Kidney (tissue), 14 donors: ENCODE measurements around the gene SYCE1. TPM values are rescaled to one million over a fixed set of nuclear protein-coding genes. Genes with fewer than 3 reads are reported as not detected.

Experiments
- DNase-seq, 5 donors: peaks; one replicate each; pipeline ENCODE4 v3.0.0-alpha.2; 2013 to 2020
- FAIRE-seq: peaks from 2 replicates; lab custom pipeline; 2012; peaks lifted over from hg19 to GRCh38; lab: Jason Lieb, UNC
- H3K27ac ChIP-seq, 2 donors: one replicate each; pipeline ENCODE4 v1.7.0; 2013; ENCODE audit warnings: low read depth in 2 of 2, low read length in 2 of 2, inconsistent platforms in 1 of 2
- H3K27me3 ChIP-seq: one replicate; pipeline ENCODE4 v1.7.1; 2013; ENCODE audit warnings: low read length, inconsistent platforms; ENCODE audit not compliant: control insufficient read depth, insufficient read depth
- H3K36me3 ChIP-seq, 3 donors: one replicate each; pipeline versions ENCODE4 v1.7.0 to v1.7.1; 2013; ENCODE audit warnings: low read length in 3 of 3, control low read depth in 1 of 3, inconsistent platforms in 1 of 3; ENCODE audit not compliant: insufficient read depth in 3 of 3, control insufficient read depth in 2 of 3
- H3K4me1 ChIP-seq, 3 donors: one replicate each; pipeline versions ENCODE4 v1.7.0 to v1.7.1; 2013; ENCODE audit warnings: low read length in 3 of 3, inconsistent platforms in 1 of 3, low read depth in 1 of 3; ENCODE audit not compliant: control insufficient read depth in 2 of 3, insufficient read depth in 2 of 3
- H3K4me3 ChIP-seq, 3 donors: one replicate each; pipeline versions ENCODE4 v1.7.0 to v1.8.1; 2013; ENCODE audit warnings: low read length in 3 of 3, control low read depth in 1 of 3, inconsistent platforms in 1 of 3
- H3K9ac ChIP-seq, 3 donors: one replicate each; pipeline versions ENCODE4 v1.7.0 to v1.7.1; 2013; ENCODE audit warnings: low read length in 3 of 3, control low read depth in 1 of 3, inconsistent platforms in 1 of 3
- H3K9me3 ChIP-seq, 3 donors: one replicate each; pipeline versions ENCODE4 v1.7.0 to v1.7.1; 2013; ENCODE audit warnings: low read length in 3 of 3, control low read depth in 1 of 3, inconsistent platforms in 1 of 3; ENCODE audit not compliant: control insufficient read depth in 2 of 3, insufficient read depth in 1 of 3
- CTCF ChIP-seq: IDR thresholded peaks from 3 replicates; pipeline ENCODE4 v1.5.1; 2012; ENCODE audit warnings: mild to moderate bottlenecking, moderate library complexity, borderline replicate concordance; ENCODE audit not compliant: insufficient read depth; ENCODE audit errors: extremely low read depth
- intact Hi-C: fragments of 100-400 bp; cut with DNase I; formaldehyde crosslinking; loops from one replicate; pipeline ENCODE4 v1.11.1; 2022
- polyA plus RNA-seq: library from polyadenylated mRNA; stranded (reverse); fragments of 350-450 nt; fragmentation: Illumina TruSeq; extraction: RNeasy Lipid Tissue Mini Kit (QIAGEN cat#74804); gene quantifications from one replicate; pipeline ENCODE4 v1.2.3, GENCODE V29; 2014; ENCODE audit warnings: low read depth, low replicate concordance; ENCODE audit not compliant: insufficient read depth
- total RNA-seq: library from RNA; stranded (reverse); fragmentation: NEBNext Ultra II Directional; extraction: Animal tissue kit (Norgen Biotek cat#: 25700); gene quantifications from one replicate; pipeline ENCODE4 v1.2.1, GENCODE V29; 2021
- donor health status: control.
- donor health status: control.
- donor health status: control.
- donor health status: control.
- donor health status: control.
- donor health status: DM: yes; HTN: yes; CAD: no.
- donor health status: Normal renal cell carcinoma (clear cell type).

The SYCE1 gene
- total and polyA plus RNA-seq, 2 donors from 2014 or later = 1.2 to 1.4 TPM

- Histone ChIP-seq H3K27ac (no peak overlapping the region), H3K36me3 (no peaks in the 10 kb centered on the region), H3K27me3 (peaks cover 9% of the 10 kb centered on the region), H3K9ac (no peak overlapping the region), H3K9me3 (no peaks in the 10 kb centered on the region), H3K4me1 (no peaks in the 10 kb centered on the region), H3K4me3 (no peak overlapping the region)
- TF ChIP-seq CTCF = no peak
- FAIRE-seq = no peak
- DNase-seq = no peak
- intact Hi-C loops = no loop called here
Measured at GRCh38 chr10:133532871-133533270, 32.5 kb downstream of the SYCE1 start.

- Histone ChIP-seq H3K27me3 (peaks cover 14% of the 10 kb centered on the region), H3K4me3 (no peak overlapping the region), H3K27ac (no peak overlapping the region), H3K4me1 (no peaks in the 10 kb centered on the region), H3K9ac (no peak overlapping the region), H3K36me3 (no peaks in the 10 kb centered on the region), H3K9me3 (no peaks in the 10 kb centered on the region)
- intact Hi-C loops = no loop called here
- FAIRE-seq (no peak), DNase-seq (peak in 1 of 5 donors; percentile 48)
- TF ChIP-seq CTCF = no peak
Measured at GRCh38 chr10:133530506-133530905, 34.9 kb downstream of the SYCE1 start.

- FAIRE-seq = no peak
- H3K27ac ChIP-seq = no peak overlapping the region
- no peak overlapping the region for H3K4me3 ChIP-seq
- no peak for DNase-seq
- no peaks in the 10 kb centered on the region for H3K4me1 ChIP-seq
- TF ChIP-seq CTCF = no peak
- intact Hi-C loops = no loop called here
- H3K9me3 ChIP-seq = no peaks in the 10 kb centered on the region
- peaks cover 14% of the 10 kb centered on the region for H3K27me3 ChIP-seq
- H3K9ac ChIP-seq = no peak overlapping the region
- H3K36me3 ChIP-seq = no peaks in the 10 kb centered on the region
Measured at GRCh38 chr10:133529576-133529946, 35.8 kb downstream of the SYCE1 start.
